Measurements from ENCODE around the gene KIAA0319L. TPM values are rescaled to one million over a fixed set of nuclear protein-coding genes. Genes with fewer than 3 reads are reported as not detected.

The KIAA0319L gene
- total RNA-seq, 4 donors from 2014 or later: 27.6 to 72.1 (median 53.8) TPM

DNA sequence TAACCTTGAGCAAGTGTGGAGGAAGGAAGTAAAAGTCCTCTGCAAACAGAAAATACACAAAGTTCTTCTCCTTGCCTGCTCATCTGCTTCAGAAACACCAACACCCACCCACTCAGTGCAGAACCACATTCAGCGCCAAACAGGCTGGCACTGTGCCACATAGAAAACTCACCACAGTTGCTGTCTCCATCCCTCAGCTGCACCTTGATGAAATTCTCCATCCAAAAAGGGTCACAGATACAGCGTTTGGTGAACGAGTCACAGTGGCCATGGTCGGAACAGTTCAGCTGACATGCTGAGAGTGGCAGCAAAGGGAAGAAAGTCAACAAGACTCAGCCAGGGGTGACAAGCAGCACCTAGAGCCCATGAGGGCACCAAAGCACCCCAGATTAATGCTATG, 114.5 kb downstream of the KIAA0319L start:
- no peaks in the 10 kb centered on the region for H3K36me3 ChIP-seq
- H3K27ac ChIP-seq: no peak overlapping the region
- no peak overlapping the region for H3K4me3 ChIP-seq
- H3K9me3 ChIP-seq: no peaks in the 10 kb centered on the region
- no peak for DNase-seq
- H3K4me1 ChIP-seq: no peaks in the 10 kb centered on the region
- no peak for TF ChIP-seq POLR2A (IDR thresholded peaks at IDR 0.05)
- TF ChIP-seq, protein P1, sequence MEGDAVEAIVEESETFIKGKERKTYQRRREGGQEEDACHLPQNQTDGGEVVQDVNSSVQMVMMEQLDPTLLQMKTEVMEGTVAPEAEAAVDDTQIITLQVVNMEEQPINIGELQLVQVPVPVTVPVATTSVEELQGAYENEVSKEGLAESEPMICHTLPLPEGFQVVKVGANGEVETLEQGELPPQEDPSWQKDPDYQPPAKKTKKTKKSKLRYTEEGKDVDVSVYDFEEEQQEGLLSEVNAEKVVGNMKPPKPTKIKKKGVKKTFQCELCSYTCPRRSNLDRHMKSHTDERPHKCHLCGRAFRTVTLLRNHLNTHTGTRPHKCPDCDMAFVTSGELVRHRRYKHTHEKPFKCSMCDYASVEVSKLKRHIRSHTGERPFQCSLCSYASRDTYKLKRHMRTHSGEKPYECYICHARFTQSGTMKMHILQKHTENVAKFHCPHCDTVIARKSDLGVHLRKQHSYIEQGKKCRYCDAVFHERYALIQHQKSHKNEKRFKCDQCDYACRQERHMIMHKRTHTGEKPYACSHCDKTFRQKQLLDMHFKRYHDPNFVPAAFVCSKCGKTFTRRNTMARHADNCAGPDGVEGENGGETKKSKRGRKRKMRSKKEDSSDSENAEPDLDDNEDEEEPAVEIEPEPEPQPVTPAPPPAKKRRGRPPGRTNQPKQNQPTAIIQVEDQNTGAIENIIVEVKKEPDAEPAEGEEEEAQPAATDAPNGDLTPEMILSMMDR (IDR thresholded peaks at IDR 0.05): no peak
- H3K27me3 ChIP-seq: no peaks in the 10 kb centered on the region
- intact Hi-C loops (cut with DNase I; ENCODE audit: low total_unique reads): no loop called here

DNA sequence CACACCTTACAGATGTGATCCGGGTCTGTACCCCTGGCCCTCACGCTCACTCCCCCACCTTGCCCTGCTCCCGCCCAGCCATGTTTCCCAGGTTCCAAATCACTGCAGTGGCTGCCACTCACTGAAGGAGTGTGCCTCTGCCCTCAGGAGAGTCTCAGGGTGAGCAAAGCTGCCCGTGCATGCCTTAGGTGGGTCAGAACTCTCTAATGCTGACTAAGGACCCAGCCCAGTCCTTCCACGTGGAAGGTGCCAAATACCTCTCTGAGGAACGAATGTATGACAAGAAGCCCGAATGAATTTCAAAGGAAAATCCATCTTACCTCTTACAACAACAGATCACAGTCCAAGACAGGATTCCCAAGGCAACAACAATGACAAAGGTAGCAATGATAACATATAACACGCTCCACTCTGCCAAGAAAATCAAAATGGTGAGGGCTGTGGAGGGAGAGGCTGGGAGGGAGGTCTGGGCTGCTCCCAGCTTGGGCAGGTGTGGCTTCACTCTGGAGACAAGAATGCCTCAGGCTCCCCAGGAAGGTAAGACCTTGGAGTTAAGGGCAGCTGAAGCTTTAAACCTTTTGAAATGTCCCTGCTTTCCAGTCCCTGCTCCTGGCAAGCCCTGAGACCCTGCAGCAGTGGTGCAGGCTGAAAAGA, 115.2 kb downstream of the KIAA0319L start:
- Histone ChIP-seq H3K4me1 (no peaks in the 10 kb centered on the region), H3K27me3 (no peaks in the 10 kb centered on the region), H3K27ac (no peak overlapping the region), H3K9me3 (no peaks in the 10 kb centered on the region), H3K36me3 (no peaks in the 10 kb centered on the region), H3K4me3 (no peak overlapping the region)
- no peak for TF ChIP-seq POLR2A (IDR thresholded peaks at IDR 0.05)
- TF ChIP-seq, protein P1 (IDR thresholded peaks at IDR 0.05): no peak
- DNase-seq: no peak
- intact Hi-C loops (cut with DNase I; ENCODE audit: low total_unique reads): no loop called here

DNA sequence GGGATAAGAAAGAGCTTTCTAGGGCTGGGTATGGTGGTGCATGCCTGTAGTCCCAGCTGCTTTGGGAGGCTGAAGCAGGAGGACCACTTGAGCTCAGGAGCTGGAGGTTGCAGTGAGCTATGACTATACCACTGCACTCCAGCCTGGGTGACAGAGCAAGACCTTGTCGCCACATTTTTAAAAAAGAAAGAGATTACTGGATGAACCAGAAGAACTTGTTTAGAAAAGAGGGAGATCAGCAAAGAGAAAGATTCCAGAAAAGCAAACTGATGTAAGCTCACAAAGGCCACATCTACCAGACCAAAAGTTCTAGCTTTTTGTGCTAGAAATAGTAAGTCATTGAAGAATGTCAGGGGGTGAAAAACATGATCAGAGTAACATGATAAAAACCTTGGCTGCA, 117.6 kb downstream of the KIAA0319L start:
- intact Hi-C loops (cut with DNase I; ENCODE audit: low total_unique reads): no loop called here
- Histone ChIP-seq H3K4me1 (no peaks in the 10 kb centered on the region), H3K9me3 (no peaks in the 10 kb centered on the region), H3K27ac (no peak overlapping the region), H3K27me3 (no peaks in the 10 kb centered on the region), H3K4me3 (no peak overlapping the region), H3K36me3 (no peaks in the 10 kb centered on the region)
- no peak for TF ChIP-seq POLR2A (IDR thresholded peaks at IDR 0.05)
- TF ChIP-seq, protein P1 (IDR thresholded peaks at IDR 0.05): no peak
- DNase-seq: no peak

DNA sequence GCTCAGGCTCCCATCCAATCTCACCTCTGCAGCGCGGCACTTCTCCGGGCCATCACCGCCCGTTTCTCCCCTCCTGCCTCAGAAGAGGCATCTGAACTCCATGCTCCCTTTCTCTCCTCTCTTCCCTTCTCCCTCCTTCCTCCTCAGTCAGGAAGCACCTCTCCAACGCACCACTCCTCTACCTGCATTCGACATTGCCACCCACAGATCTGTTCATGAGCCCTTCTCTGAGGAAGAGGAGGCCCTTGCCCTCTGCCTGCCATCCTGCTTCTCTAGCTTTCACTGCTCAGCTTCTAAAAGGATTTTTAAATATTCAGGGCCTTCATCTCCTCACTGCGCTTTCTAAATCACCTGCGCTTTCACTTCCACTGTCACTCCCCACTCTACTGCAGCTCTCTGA, 120.0 kb downstream of the KIAA0319L start:
- no peaks in the 10 kb centered on the region for H3K27me3 ChIP-seq
- H3K27ac ChIP-seq: no peak overlapping the region
- DNase-seq: no peak
- intact Hi-C loops (cut with DNase I; ENCODE audit: low total_unique reads): no loop called here
- H3K4me3 ChIP-seq: no peak overlapping the region
- H3K4me1 ChIP-seq: no peaks in the 10 kb centered on the region
- no peaks in the 10 kb centered on the region for H3K36me3 ChIP-seq
- TF ChIP-seq, protein P1 (IDR thresholded peaks at IDR 0.05): no peak
- TF ChIP-seq POLR2A (IDR thresholded peaks at IDR 0.05): no peak
- no peaks in the 10 kb centered on the region for H3K9me3 ChIP-seq

DNA sequence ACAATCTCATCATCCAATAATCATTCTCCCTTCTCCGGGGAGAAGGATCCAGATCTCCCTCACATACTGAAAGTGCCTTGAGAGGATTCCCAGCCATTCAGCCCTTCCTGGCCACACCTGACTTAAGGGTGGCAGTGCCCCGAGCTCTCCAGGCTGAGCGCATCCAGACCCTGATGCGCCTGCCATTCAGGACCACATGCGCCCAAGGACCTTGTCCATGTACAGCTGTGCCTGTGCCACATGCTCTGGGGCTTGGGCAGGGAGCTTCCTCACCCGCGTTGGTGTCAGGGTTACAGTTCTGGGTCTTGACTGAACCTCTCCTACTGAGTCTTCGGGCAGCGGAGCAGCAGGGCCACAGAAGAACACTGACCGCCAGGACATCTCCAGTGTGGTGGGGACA, 121.1 kb downstream of the KIAA0319L start:
- Histone ChIP-seq H3K27ac (no peak overlapping the region), H3K27me3 (no peaks in the 10 kb centered on the region), H3K9me3 (no peaks in the 10 kb centered on the region), H3K36me3 (no peaks in the 10 kb centered on the region), H3K4me3 (no peak overlapping the region), H3K4me1 (no peaks in the 10 kb centered on the region)
- intact Hi-C loops (cut with DNase I; ENCODE audit: low total_unique reads): no loop called here
- TF ChIP-seq, protein P1 (IDR thresholded peaks at IDR 0.05): no peak
- no peak for TF ChIP-seq POLR2A (IDR thresholded peaks at IDR 0.05)
- DNase-seq: no peak

Measured in uterus (tissue), 4 donors.